ENCODE results near the gene USE1.

Gene USE1

DNA sequence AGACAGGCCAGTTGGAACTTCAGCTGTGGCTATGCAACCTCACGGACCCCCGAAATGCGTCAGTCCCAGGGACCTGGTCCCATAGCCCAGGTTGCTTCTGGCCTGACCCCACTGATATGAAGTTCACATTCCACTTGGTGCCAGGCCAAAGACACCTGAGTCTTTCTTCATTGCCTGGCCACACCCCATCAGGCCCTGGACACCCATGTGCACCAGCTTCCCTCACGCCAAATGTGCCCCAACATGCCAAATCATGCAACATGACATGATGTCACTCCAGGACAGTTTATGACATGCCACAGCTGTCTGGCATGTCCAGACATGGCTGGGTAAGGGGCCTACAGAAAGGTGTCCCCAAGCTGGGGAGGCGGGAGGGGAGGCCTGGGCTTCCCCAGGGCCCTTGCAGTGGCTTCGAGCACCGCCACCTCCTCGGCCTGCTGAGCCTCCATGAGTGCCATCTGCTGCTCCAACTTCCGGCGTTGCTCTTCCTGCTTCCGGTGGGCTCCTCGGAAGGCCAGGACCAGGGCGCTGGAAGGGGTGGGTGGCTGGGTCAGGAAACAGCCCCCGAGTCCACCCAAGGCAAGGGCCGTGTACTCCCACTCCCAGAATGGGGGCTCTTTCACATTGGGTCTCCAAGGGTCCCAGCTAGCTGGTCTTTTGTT lies 34.9 kb downstream of the USE1 start:
- Histone ChIP-seq H3K9ac (ENCODE audit: low read depth, low read length, poor library complexity, severe bottlenecking) (no peak overlapping the region), H3K4me1 (ENCODE audit: insufficient read depth, low read length, poor library complexity, severe bottlenecking) (peaks cover 9% of the 10 kb centered on the region), H2AFZ (ENCODE audit: low read length) (no peak overlapping the region), H3K9me2 (replicated peaks; ENCODE audit: low read depth, low read length) (no peaks in the 10 kb centered on the region), H4K20me1 (ENCODE audit: insufficient read depth, low read length, poor library complexity, severe bottlenecking) (no peaks in the 10 kb centered on the region), H3K79me2 (ENCODE audit: insufficient read depth, low read length) (peaks cover 7% of the 10 kb centered on the region), H3K4me2 (ENCODE audit: low read depth, low read length, poor library complexity, severe bottlenecking) (no peak overlapping the region), H3F3A (ENCODE audit: low read depth) (no peaks in the 10 kb centered on the region), H3K36me3 (ENCODE audit: insufficient read depth, low read length) (no peaks in the 10 kb centered on the region), H3K27me3 (ENCODE audit: insufficient read depth, low read length, poor library complexity, severe bottlenecking) (no peaks in the 10 kb centered on the region), H3K4me3 (ENCODE audit: low read length, poor library complexity, severe bottlenecking) (no peak overlapping the region), H3K9me3 (ENCODE audit: insufficient read depth, low read depth, low read length) (no peaks in the 10 kb centered on the region)
- TF ChIP-seq, protein P1, sequence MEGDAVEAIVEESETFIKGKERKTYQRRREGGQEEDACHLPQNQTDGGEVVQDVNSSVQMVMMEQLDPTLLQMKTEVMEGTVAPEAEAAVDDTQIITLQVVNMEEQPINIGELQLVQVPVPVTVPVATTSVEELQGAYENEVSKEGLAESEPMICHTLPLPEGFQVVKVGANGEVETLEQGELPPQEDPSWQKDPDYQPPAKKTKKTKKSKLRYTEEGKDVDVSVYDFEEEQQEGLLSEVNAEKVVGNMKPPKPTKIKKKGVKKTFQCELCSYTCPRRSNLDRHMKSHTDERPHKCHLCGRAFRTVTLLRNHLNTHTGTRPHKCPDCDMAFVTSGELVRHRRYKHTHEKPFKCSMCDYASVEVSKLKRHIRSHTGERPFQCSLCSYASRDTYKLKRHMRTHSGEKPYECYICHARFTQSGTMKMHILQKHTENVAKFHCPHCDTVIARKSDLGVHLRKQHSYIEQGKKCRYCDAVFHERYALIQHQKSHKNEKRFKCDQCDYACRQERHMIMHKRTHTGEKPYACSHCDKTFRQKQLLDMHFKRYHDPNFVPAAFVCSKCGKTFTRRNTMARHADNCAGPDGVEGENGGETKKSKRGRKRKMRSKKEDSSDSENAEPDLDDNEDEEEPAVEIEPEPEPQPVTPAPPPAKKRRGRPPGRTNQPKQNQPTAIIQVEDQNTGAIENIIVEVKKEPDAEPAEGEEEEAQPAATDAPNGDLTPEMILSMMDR (conservative IDR thresholded peaks at IDR 0.05; ENCODE audit: low read length) = no peak
- no peak for TF ChIP-seq EZH2phosphoT487 (IDR thresholded peaks at IDR 0.05; ENCODE audit: borderline replicate concordance)

DNA sequence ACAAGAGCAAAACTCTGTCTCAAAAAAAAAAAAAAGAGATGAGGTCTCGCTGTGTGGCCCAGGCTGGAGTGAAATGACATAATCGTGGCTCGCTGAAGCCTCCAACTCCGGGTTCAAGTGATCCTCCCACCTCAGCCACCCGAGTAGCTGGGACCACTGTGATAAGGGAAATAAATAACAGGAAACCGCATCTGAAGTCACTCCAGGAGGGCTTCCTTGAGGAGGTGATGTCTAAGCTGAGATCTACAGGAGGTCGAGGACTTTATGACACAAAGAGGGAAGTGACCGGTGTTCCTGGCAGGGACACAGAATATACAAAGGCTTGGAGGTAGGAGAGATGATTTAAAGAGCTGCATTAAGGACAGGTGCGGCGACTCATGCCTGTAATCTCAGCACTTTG lies 39.5 kb downstream of the USE1 start:
- Histone ChIP-seq H3K9ac (ENCODE audit: low read depth, low read length, poor library complexity, severe bottlenecking) (no peak overlapping the region), H2AFZ (ENCODE audit: low read length) (no peak overlapping the region), H3K4me2 (ENCODE audit: low read depth, low read length, poor library complexity, severe bottlenecking) (no peak overlapping the region)

DNA sequence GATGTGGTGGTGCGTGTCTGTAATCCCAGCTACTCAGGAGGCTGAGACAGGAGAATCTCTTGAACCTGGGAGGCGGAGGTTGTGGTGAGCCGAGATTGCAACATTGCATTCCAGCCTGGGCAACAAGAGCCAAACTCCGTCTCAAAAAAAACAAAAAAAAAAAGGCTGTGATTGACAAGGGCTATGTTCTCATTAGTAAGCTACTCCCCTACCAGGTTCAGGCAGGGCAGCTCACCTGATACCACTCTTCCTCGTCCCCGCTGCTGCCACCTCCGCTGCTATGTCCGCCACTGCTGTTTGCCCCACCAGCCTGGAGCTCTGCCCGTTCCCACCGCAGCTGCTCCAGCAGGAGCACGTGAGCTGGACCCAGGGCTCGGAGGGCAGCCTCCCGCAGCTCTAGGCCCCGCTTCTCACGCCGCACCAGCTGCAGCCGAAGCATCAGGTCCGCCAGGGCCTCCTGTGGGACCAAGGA lies 40.0 kb downstream of the USE1 start:
- no peaks in the 10 kb centered on the region for H3F3A ChIP-seq (ENCODE audit: low read depth)
- H3K4me1 ChIP-seq (ENCODE audit: insufficient read depth, low read length, poor library complexity, severe bottlenecking) = no peaks in the 10 kb centered on the region
- no peak overlapping the region for H3K4me3 ChIP-seq (ENCODE audit: low read length, poor library complexity, severe bottlenecking)
- no peak overlapping the region for H3K4me2 ChIP-seq (ENCODE audit: low read depth, low read length, poor library complexity, severe bottlenecking)
- H4K20me1 ChIP-seq (ENCODE audit: insufficient read depth, low read length, poor library complexity, severe bottlenecking) = no peaks in the 10 kb centered on the region
- no peaks in the 10 kb centered on the region for H3K79me2 ChIP-seq (ENCODE audit: insufficient read depth, low read length)
- peaks cover 4% of the 10 kb centered on the region; the same call in 1 of the 2 replicates for H3K9me3 ChIP-seq (ENCODE audit: insufficient read depth, low read depth, low read length)
- no peak for TF ChIP-seq EZH2phosphoT487 (IDR thresholded peaks at IDR 0.05; ENCODE audit: borderline replicate concordance)
- TF ChIP-seq, protein P1 (conservative IDR thresholded peaks at IDR 0.05; ENCODE audit: low read length) = no peak
- H3K9me2 ChIP-seq (replicated peaks; ENCODE audit: low read depth, low read length) = no peaks in the 10 kb centered on the region
- no peak overlapping the region for H2AFZ ChIP-seq (ENCODE audit: low read length)
- no peaks in the 10 kb centered on the region for H3K27me3 ChIP-seq (ENCODE audit: insufficient read depth, low read length, poor library complexity, severe bottlenecking)
- no peaks in the 10 kb centered on the region for H3K36me3 ChIP-seq (ENCODE audit: insufficient read depth, low read length)
- H3K9ac ChIP-seq (ENCODE audit: low read depth, low read length, poor library complexity, severe bottlenecking) = no peak overlapping the region

More for the DNA sequence above, 39.5 kb downstream of the USE1 start:
- Histone ChIP-seq H3K9me2 (replicated peaks; ENCODE audit: low read depth, low read length) (no peaks in the 10 kb centered on the region), H3K9me3 (ENCODE audit: insufficient read depth, low read depth, low read length) (peaks cover 4% of the 10 kb centered on the region; the same call in 1 of the 2 replicates), H4K20me1 (ENCODE audit: insufficient read depth, low read length, poor library complexity, severe bottlenecking) (no peaks in the 10 kb centered on the region), H3K79me2 (ENCODE audit: insufficient read depth, low read length) (no peaks in the 10 kb centered on the region), H3K4me3 (ENCODE audit: low read length, poor library complexity, severe bottlenecking) (no peak overlapping the region), H3F3A (ENCODE audit: low read depth) (no peaks in the 10 kb centered on the region), H3K36me3 (ENCODE audit: insufficient read depth, low read length) (no peaks in the 10 kb centered on the region), H3K27me3 (ENCODE audit: insufficient read depth, low read length, poor library complexity, severe bottlenecking) (no peaks in the 10 kb centered on the region), H3K4me1 (ENCODE audit: insufficient read depth, low read length, poor library complexity, severe bottlenecking) (no peaks in the 10 kb centered on the region)
- TF ChIP-seq, protein P1 (conservative IDR thresholded peaks at IDR 0.05; ENCODE audit: low read length) = no peak
- TF ChIP-seq EZH2phosphoT487 (IDR thresholded peaks at IDR 0.05; ENCODE audit: borderline replicate concordance) = no peak
